OCI-LY7 (cell line): ENCODE results near the gene CHST8. TPM values are rescaled to one million over a fixed set of nuclear protein-coding genes. Genes with fewer than 3 reads are reported as not detected.

Experiments
- BruUV-seq: library from RNA; stranded (reverse); fragments of 400-500 nt; replicated peaks from 2 replicates; lab custom pipeline; 2021; lab: Mats Ljungman, UMichigan
- CTCF ChIA-PET: fragments of 300-600 bp; sonication (Branson Sonifier 250); formaldehyde crosslinking; loops from one replicate; lab custom pipeline; 2022; ENCODE audit warnings: antibody characterized with exemption; ENCODE audit not compliant: unreplicated experiment; lab: Charles Lee
- POLR2A ChIA-PET: fragments of 300-600 bp; sonication (Branson Sonifier 250); formaldehyde crosslinking; loops from one replicate; lab custom pipeline; 2022; ENCODE audit warnings: antibody characterized with exemption; lab: Charles Lee
- DNase-seq: peaks from one replicate; pipeline ENCODE4 v3.0.0-alpha.2; 2015; ENCODE audit warnings: low spot score
- H2AFZ ChIP-seq: fragments of 200-600 bp; sonication (generic), shearing (Covaris generic); 2 replicates; pipeline ENCODE4 v1.6.1; 2014; ENCODE audit warnings: mild to moderate bottlenecking, antibody characterized with exemption, low read length, moderate library complexity
- H3K27ac ChIP-seq: fragments of 200-600 bp; sonication (generic); 2 replicates; pipeline ENCODE4 v1.5.1; 2014; ENCODE audit warnings: mixed run types, low read depth, mild to moderate bottlenecking, moderate library complexity, low read length, inconsistent platforms; ENCODE audit not compliant: poor library complexity, severe bottlenecking
- H3K36me3 ChIP-seq: fragments of 200-600 bp; sonication (generic); 2 replicates; pipeline ENCODE4 v1.6.1; 2014; ENCODE audit warnings: mild to moderate bottlenecking, antibody characterized with exemption, low read length, moderate library complexity, mixed read lengths; ENCODE audit not compliant: insufficient read depth
- H3K4me1 ChIP-seq: fragments of 200-600 bp; sonication (generic); 2 replicates; pipeline ENCODE4 v1.5.1; 2014; ENCODE audit warnings: mild to moderate bottlenecking, low read length; ENCODE audit not compliant: insufficient read depth, poor library complexity, severe bottlenecking
- H3K4me2 ChIP-seq: fragments of 200-600 bp; sonication (generic); 2 replicates; pipeline ENCODE4 v1.6.1; 2014; ENCODE audit warnings: mild to moderate bottlenecking, low read length
- H3K4me3 ChIP-seq: fragments of 200-600 bp; sonication (generic); 2 replicates; pipeline ENCODE4 v1.5.1; 2014; ENCODE audit warnings: mild to moderate bottlenecking, low read depth, low read length; ENCODE audit not compliant: poor library complexity, severe bottlenecking
- H3K79me2 ChIP-seq: fragments of 200-600 bp; sonication (generic); 2 replicates; pipeline ENCODE4 v1.6.1; 2016; ENCODE audit warnings: low read depth, mild to moderate bottlenecking, low read length, moderate library complexity, mixed read lengths; ENCODE audit not compliant: insufficient read depth
- H3K9me2 ChIP-seq: fragments of 200-600 bp; sonication (generic); 2 replicates; pipeline ENCODE4 v1.6.1; 2016; ENCODE audit warnings: mild to moderate bottlenecking, low read length, mixed read lengths; ENCODE audit not compliant: insufficient read depth
- H3K9me3 ChIP-seq: fragments of 200-600 bp; sonication (generic); 2 replicates; pipeline ENCODE4 v1.6.1; 2014; ENCODE audit warnings: mild to moderate bottlenecking, mixed run types, low read length, mixed read lengths
- H4K20me1 ChIP-seq: fragments of 200-600 bp; sonication (generic); 2 replicates; pipeline ENCODE4 v1.6.1; 2014; ENCODE audit warnings: mild to moderate bottlenecking, antibody characterized with exemption, low read length, moderate library complexity, mixed read lengths; ENCODE audit not compliant: insufficient read depth
- EZH2phosphoT487 ChIP-seq: fragments of 200-600 bp; sonication (generic); IDR thresholded peaks from 2 replicates; pipeline ENCODE4 v1.6.1; 2018; ENCODE audit warnings: low read depth, borderline replicate concordance, mild to moderate bottlenecking, mixed run types, antibody characterized with exemption, low read length, moderate library complexity, mixed read lengths
- intact Hi-C: fragments of 100-400 bp; cut with micrococcal nuclease; formaldehyde crosslinking; loops from one replicate; pipeline ENCODE4 v1.10.0; 2022; ENCODE audit not compliant: unreplicated experiment
- total RNA-seq, 2 experiments: library from RNA; depleted of rRNA in 1 of 2; stranded (reverse); fragments of >200 nt in 1 of 2; shearing (Covaris generic) in 1 of 2; gene quantifications; 2 replicates each; pipeline ENCODE4 v1.2.3, GENCODE V29; 2014 to 2022
- TF ChIP-seq, protein P1 (sequence below): fragments of 200-600 bp; sonication (generic); conservative IDR thresholded peaks from 2 replicates; pipeline ENCODE4 v1.5.1; 2014; ENCODE audit warnings: mild to moderate bottlenecking, antibody characterized with exemption, low read length, moderate library complexity, mixed read lengths

CHST8 gene
- total RNA-seq, 2 experiments from 2014 or later: not detected

DNA sequence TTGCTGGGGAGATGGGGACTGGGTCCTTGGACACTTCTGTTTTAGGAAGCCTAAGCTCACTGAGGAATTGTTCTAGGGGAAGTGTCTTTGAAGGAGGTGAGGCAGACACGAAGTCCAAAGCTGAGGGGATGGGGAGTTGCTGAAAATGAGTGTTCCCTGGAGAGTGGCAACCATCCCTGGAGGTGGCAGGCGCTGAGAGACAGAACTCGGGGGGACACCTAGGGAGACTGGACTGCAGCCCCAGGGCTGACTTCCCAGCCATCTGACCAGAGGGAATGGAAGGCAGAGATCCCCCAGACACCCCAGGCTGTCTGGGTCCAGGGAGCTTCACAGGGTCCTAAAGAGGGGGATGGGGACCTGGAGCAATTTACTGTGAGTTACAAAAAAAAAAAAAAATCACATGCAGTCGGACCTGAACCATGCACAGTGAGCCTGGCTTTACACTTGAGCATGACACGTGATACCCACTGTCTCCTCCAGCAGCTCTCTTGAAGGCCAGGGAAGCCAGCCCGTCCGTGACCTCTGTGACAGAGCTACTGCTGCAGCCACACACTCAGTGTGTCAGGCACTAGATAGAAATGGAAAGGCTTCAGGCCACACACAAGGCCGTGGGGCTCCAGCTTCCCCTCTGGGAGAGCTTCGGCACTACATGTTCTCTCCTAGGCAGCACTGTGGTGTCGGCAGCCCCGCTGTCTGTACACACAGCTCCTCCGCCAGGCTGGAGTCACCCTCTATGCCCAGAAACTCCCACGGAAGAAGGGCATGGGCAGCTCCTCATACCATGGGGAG lies 97.8 kb downstream of the CHST8 start:
- no peaks in the 10 kb centered on the region for H3K36me3 ChIP-seq
- no peaks in the 10 kb centered on the region for H3K9me2 ChIP-seq
- DNase-seq: no peak
- no peak overlapping the region for H2AFZ ChIP-seq
- no peaks in the 10 kb centered on the region for H4K20me1 ChIP-seq
- no TSS peak for BruUV-seq
- intact Hi-C loops: no loop called here
- ChIA-PET POLR2A (no interaction called here), CTCF (interaction anchor here (0.7 kb wide), 1 partner anchor 58 kb away, joined by 4 read pairs; no protein-coding TSS in a partner anchor)
- H3K79me2 ChIP-seq: no peaks in the 10 kb centered on the region
- no peak overlapping the region for H3K4me2 ChIP-seq
- no peak overlapping the region for H3K27ac ChIP-seq
- no peak overlapping the region for H3K4me3 ChIP-seq
- TF ChIP-seq, protein P1, sequence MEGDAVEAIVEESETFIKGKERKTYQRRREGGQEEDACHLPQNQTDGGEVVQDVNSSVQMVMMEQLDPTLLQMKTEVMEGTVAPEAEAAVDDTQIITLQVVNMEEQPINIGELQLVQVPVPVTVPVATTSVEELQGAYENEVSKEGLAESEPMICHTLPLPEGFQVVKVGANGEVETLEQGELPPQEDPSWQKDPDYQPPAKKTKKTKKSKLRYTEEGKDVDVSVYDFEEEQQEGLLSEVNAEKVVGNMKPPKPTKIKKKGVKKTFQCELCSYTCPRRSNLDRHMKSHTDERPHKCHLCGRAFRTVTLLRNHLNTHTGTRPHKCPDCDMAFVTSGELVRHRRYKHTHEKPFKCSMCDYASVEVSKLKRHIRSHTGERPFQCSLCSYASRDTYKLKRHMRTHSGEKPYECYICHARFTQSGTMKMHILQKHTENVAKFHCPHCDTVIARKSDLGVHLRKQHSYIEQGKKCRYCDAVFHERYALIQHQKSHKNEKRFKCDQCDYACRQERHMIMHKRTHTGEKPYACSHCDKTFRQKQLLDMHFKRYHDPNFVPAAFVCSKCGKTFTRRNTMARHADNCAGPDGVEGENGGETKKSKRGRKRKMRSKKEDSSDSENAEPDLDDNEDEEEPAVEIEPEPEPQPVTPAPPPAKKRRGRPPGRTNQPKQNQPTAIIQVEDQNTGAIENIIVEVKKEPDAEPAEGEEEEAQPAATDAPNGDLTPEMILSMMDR: no peak
- TF ChIP-seq EZH2phosphoT487: no peak
- H3K9me3 ChIP-seq: no peaks in the 10 kb centered on the region
- H3K4me1 ChIP-seq: no peaks in the 10 kb centered on the region

DNA sequence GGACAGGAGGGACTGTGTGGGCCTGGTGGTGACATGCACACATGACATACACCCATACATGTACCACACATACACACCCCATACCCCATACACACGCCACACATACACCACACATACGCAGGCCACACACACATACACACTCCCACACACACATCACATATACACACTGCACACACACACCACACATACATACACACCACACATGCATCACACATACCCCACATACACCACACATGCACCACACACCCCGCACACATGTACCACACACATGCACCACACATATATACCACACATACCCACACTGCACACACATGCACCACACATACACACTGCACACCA lies 98.4 kb downstream of the CHST8 start:
- Histone ChIP-seq H3K4me1 (no peaks in the 10 kb centered on the region), H3K9me2 (no peaks in the 10 kb centered on the region), H3K9me3 (no peaks in the 10 kb centered on the region), H4K20me1 (no peaks in the 10 kb centered on the region), H3K27ac (no peak overlapping the region), H3K36me3 (no peaks in the 10 kb centered on the region), H3K4me3 (no peak overlapping the region), H3K79me2 (no peaks in the 10 kb centered on the region), H3K4me2 (no peak overlapping the region), H2AFZ (no peak overlapping the region)
- TF ChIP-seq, protein P1: no peak
- TF ChIP-seq EZH2phosphoT487: no peak
- intact Hi-C loops: no loop called here
- BruUV-seq: no TSS peak
- DNase-seq: no peak
- CTCF ChIA-PET: no interaction called here
- POLR2A ChIA-PET: no interaction called here
